Right ventricle myocardium superior (tissue), 1 donor: ENCODE results near the gene RAB1A. TPM values are rescaled to one million over a fixed set of nuclear protein-coding genes. Genes with fewer than 3 reads are reported as not detected.

Experiments
- ATAC-seq: fragments of 200-7000 bp; cut with Tn5 transposase; one replicate; pipeline ENCODE4 v1.9.1; 2020; ENCODE audit warnings: mild to moderate bottlenecking; ENCODE audit not compliant: poor library complexity
- DNase-seq: peaks from one replicate; pipeline ENCODE4 v3.0.0-alpha.2; 2020
- intact Hi-C: fragments of 100-400 bp; cut with DNase I; formaldehyde crosslinking; loops from one replicate; pipeline ENCODE4 v1.11.2; 2022
- total RNA-seq: library from RNA; stranded (reverse); fragmentation: NEBNext Ultra II Directional; extraction: Animal tissue kit (Norgen Biotek cat#: 25700); gene quantifications from one replicate; pipeline ENCODE4 v1.2.1, GENCODE V29; 2021
- donor health status: DM: no; HTN: yes; CAD: no; lungs with severe emphysema.

The RAB1A gene
- total RNA-seq, 1 donor from 2014 or later, result 115 TPM

GRCh38 chr2:65050931-65051330 is 79.0 kb downstream of the RAB1A start:
- DNase-seq (no peak), ATAC-seq (no peak)
- intact Hi-C loops, result no loop called here

DNA sequence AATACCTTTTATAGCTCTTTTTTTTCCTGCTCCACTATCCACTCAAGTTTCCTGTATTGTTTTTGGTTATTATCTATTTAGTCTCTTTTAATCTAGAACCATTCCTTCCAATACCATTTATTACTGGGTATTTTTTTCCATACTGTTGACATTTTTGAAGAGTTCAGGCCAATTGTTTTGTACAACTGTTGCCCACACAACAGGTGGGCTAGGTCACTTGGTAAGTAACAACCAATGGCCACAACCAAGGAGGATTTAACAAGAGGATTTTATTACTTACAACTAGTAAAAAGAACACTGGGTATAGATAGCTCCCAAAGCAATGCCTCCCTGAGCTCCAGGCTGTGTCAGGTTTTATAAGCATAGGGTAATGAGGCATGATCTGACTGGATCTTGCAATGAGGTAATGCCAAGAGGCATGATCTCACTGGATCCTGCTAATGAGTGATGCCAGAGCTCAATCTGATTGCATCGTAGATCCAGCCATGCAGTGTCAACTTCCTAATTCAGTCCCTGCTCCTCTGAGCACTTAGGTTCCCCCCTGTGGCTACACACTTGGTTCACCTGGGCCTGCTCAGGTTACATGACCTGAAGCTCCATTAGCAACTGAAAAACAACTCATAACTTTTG is 80.8 kb downstream of the RAB1A start:
- ATAC-seq, result no peak
- DNase-seq, result no peak
- intact Hi-C loops, result no loop called here

GRCh38 chr2:65046633-65047407 is 83.1 kb downstream of the RAB1A start:
- intact Hi-C loops, result no loop called here
- peak; percentile 89 for ATAC-seq
- no peak for DNase-seq

DNA sequence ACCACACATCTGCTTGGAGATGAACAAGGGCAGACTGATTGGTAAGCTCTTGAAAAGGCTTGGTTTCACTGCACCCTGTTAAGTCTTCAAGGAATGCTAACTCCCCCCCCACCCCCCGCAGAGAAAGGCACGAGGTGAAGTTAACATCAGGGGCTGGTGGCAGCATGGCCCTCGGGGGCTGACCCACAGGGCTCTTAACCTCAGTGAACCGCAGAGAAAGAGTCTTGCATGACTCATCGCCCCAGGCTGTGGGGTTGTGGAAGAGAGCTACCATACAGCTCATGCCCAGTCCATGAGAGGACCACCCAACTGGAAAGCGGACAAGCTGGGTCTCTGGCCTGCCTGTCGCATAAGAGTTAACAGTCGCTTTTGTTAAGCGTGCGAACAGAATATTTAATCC is 84.3 kb downstream of the RAB1A start:
- ATAC-seq, result no peak
- intact Hi-C loops, result no loop called here

DNA sequence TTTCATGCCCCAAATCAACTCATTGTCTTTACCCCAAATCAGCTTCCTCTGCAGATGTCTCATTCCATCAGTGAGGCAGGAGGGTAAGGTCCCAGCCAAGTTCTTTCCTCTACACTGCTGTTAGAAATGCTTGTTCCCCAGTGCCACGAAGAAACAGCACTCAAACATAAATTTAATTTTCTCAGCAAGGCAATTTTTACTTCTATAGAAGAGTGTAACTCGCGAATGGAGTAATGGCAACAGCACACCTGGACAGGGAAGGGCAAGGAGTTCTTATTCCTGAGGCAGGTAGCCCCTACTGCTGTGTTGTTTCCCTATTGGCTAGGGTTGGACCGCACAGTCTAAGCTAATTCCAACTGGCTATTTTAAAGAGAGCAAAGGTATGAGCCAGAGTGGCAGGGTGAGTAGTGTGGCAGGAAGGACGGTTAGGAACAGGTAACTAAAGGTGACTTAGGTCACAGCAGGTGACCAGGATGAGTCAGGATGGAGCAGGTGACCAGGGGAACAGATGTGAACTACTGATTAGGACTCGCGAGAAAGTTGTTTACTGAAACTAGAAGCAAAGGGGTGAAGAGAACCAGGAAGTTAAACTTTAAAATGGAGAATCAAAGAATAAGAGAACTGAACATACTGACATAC is 85.7 kb downstream of the RAB1A start:
- DNase-seq, result no peak
- intact Hi-C loops, result no loop called here
- ATAC-seq, result no peak

More for the DNA sequence above, 84.3 kb downstream of the RAB1A start:
- DNase-seq, result no peak

DNA sequence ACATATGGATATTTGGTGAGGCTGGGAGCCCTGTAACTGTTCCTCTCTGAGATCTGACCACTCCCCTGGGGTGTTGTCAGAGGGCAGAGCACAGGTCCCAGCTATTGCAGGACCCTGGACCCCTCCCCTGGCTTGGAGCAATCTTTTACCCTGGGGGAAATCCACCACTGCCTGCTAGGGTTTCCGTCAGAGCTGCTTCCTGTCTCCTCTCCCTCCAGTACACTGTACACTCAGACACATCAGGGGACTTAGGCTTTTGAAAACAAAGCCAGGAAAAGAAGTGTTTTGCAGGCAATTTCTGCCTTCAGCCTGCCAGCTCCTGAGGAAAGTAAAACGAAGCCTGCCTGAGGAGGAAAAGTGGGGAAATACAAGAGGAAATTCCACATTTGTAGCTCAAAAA is 86.9 kb downstream of the RAB1A start:
- DNase-seq, result no peak
- no peak for ATAC-seq
- intact Hi-C loops, result no loop called here

- ATAC-seq (peak; percentile 98), DNase-seq (peak; percentile 90)
- intact Hi-C loops, result loop anchor here (2.0 kb wide), 1 partner anchor 124 kb away; no protein-coding TSS in a partner anchor
Observed at GRCh38 chr2:65040400-65041261, 89.3 kb downstream of the RAB1A start.

DNA sequence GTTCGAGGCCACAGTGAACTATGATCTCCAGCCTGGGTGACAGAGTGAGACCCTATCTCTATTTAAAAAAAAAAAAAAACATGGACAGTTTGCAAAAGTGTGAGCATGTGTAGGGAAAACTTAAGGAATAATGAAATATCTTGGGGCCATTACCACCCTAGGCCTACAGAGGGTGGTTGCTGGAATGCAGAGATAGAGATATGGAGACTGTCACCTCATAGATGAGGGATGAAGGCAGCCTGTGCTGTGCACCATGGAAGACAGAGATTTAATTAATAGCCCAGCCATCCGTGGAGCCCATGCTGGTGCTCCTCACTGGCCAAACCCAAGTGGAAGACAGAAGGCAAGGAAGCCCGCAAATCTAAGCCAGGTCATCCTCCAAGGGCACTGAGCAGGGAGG is 90.3 kb downstream of the RAB1A start:
- intact Hi-C loops, result loop anchor here (2.0 kb wide), 1 partner anchor 123 kb away; no protein-coding TSS in a partner anchor
- DNase-seq (no peak), ATAC-seq (no peak)

DNA sequence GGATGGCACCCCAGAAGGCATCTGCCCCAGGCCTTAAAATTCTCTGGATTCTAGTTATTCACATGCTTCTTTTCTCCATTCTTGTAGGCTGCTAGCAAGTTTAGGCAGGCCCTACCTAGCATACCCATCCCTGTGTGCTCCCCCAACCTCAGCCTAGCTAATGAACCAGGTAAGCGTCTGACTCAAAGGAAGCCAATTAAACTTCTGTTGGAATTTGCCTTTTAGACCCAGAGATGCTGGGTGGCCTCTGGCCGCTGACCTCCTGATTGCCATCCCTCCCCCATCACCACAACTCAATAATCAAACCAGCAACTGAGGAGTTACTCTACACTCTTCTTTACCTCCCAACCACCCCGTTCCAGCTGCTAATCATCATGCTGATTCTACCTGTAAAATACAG is 92.7 kb downstream of the RAB1A start:
- DNase-seq (no peak), ATAC-seq (no peak)
- intact Hi-C loops, result no loop called here

Other genes with a start within 250 kb of the RAB1A start
- gene SLC1A4, start 140.7 kb downstream of the RAB1A start, total RNA-seq, result 3.5 TPM
- 19.5 TPM for gene CEP68, start 73.7 kb downstream of the RAB1A start, total RNA-seq
- 100 TPM for gene ACTR2, start 97.7 kb upstream of the RAB1A start, total RNA-seq